HFF-Myc (cell line): ENCODE results near the gene GPD2.

Source experiments
- DNase-seq: peaks from one replicate; pipeline ENCODE4 v3.0.0-alpha.2; 2011; ENCODE audit warnings: low read depth; ENCODE audit errors: extremely low read depth
- H3K4me3 ChIP-seq: replicated peaks from 2 replicates; pipeline ENCODE4 v1.5.1; 2011; ENCODE audit warnings: low read depth, mild to moderate bottlenecking, control low read depth, low read length
- CTCF ChIP-seq: IDR thresholded peaks from 2 replicates; pipeline ENCODE4 v1.5.1; 2012; ENCODE audit warnings: mild to moderate bottlenecking, low read depth, low read length, control low read depth; ENCODE audit errors: missing control alignments

The GPD2 gene

DNA sequence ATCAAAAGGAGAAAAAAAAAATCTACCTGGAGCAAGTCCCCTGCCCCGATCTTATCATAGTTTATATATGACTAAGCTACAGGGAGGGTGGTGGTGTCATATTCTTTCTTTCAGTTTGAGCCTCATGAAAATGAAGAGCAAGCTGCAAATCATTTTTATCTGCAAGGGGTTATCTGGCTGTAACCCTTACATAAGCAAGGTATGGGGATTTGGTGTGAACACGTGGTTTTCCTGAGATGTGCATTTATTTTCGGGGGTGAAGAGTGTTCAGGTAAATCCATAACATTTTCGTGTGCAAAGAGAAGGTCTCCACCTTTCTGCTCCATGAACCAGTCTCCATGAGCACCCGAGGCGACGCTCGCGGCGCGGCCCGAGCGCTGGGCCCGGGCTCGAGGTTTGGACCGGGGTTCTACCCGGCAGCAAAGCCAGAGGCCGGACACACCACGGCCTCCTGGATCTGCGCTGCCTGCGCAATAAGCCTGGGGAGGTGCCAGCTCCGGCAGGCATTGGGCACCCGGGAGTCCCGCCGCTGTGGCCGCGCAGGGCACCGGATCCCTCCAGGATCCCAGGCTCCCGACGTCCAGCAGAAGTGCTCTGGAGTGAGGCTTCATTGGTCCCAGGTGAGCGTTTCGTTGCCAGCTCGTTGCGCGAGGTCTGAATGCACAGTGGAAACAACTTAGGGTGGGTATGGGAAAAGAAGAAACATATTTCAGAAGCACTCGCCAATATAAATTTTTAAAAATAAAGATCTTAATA is 36.1 kb upstream of the GPD2 start:
- no peak for DNase-seq
- TF ChIP-seq CTCF: no peak
- H3K4me3 ChIP-seq: peak overlapping the region; percentile 60

- TF ChIP-seq CTCF: no peak
- DNase-seq: peak; percentile 57
Measured at GRCh38 chr2:156400706-156401678, 35.2 kb upstream of the GPD2 start.

GRCh38 chr2:156401861-156402260 is 34.3 kb upstream of the GPD2 start:
- no peak overlapping the region for H3K4me3 ChIP-seq
- no peak for TF ChIP-seq CTCF

More at GRCh38 chr2:156400706-156401678, 35.2 kb upstream of the GPD2 start:
- H3K4me3 ChIP-seq: peak overlapping the region; percentile 60

DNA sequence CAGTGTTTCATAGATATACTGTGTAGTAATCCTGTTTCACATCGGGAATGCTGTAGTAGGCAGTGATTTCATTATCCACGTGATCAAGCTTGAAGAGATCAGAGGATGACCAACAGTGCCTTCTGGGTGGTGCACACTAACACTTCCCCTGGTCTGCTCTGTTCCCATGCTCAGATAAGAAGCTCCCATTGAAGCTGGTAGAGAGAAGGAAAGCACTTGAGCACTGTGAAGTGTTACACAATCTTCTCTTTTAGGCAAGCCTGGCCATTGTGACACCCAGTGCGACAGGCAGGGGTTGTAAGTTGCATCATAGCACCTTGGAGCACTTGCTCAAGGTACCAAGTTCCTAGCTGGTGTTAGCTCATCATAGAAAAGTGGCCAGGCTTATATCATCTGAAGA is 30.6 kb upstream of the GPD2 start:
- no peak overlapping the region for H3K4me3 ChIP-seq
- TF ChIP-seq CTCF: no peak
- DNase-seq: no peak

More at GRCh38 chr2:156401861-156402260, 34.3 kb upstream of the GPD2 start:
- DNase-seq: no peak

DNA sequence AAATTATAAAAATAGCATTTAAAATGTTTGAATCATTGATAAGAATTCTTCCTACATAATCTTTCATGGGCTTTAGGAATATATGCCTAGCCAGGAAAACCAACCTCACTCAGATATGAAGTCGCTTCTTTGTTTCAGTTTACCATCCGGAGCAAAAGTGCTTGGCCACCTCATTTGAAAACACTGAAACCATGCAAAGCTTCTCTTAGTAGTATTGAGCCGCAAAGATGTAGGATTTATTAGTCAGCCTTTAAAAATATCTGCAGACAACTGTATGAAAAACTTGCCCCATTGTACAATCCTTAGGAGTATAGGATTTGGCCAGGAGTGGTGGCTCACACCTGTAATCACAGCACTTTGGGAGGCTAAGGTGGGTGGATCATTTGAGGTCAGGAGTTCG is 24.3 kb upstream of the GPD2 start:
- H3K4me3 ChIP-seq: no peak overlapping the region
- no peak for DNase-seq
- no peak for TF ChIP-seq CTCF

GRCh38 chr2:156421851-156422250 is 14.3 kb upstream of the GPD2 start:
- TF ChIP-seq CTCF: no peak
- H3K4me3 ChIP-seq: no peak overlapping the region

More at GRCh38 chr2:156421851-156422250, 14.3 kb upstream of the GPD2 start:
- DNase-seq: no peak
